K562 (cell line): ENCODE results near the gene ADD1. TPM values are rescaled to one million over a fixed set of nuclear protein-coding genes. Genes with fewer than 3 reads are reported as not detected.
A peak's percentile ranks its signal among the peaks of the same experiment; 100 is the strongest.

Experiments
- ATAC-seq: fragments of 200-7000 bp; cut with Tn5 transposase; 3 replicates; pipeline ENCODE4 v1.9.1; 2020; ENCODE audit warnings: moderate library complexity
- BruUV-seq: library from RNA; stranded (reverse); fragments of 400-500 nt; replicated peaks from 2 replicates; lab custom pipeline; 2021; lab: Mats Ljungman, UMichigan
- CTCF ChIA-PET: fragments of 300-600 bp; formaldehyde crosslinking; extraction: SDS; loops from one replicate; lab custom pipeline; 2021; ENCODE audit warnings: low intra/inter-chr PET ratio; lab: Yijun Ruan, JAX
- POLR2A ChIA-PET: fragments of 300-600, 350-650 bp; sonication (Branson Sonifier 250); formaldehyde crosslinking; extraction: SDS; loops from one replicate; lab custom pipeline; 2021; ENCODE audit warnings: antibody characterized with exemption, inconsistent platforms; lab: Yijun Ruan, JAX
- DNase-seq, 4 experiments: peaks; one replicate each; pipeline versions ENCODE4 v3.0.0 to v3.0.0-alpha.2; 2011 to 2018; ENCODE audit warnings: low spot score in 3 of 4, mixed read lengths in 3 of 4; ENCODE audit errors: extremely low read depth in 1 of 4
- FAIRE-seq: peaks from 2 replicates; lab custom pipeline; 2011; peaks lifted over from hg19 to GRCh38; lab: Jason Lieb, UNC
- H2AFZ ChIP-seq: 2 replicates; pipeline ENCODE4 v1.6.0; 2011; ENCODE audit warnings: low read depth, low read length, control low read depth, inconsistent platforms
- H3K27ac ChIP-seq: fragments of 200-600 bp; 3 replicates; pipeline ENCODE4 v1.8.0; 2011; ENCODE audit warnings: low read depth, mild to moderate bottlenecking, control low read depth, inconsistent platforms, low read length, moderate library complexity, mixed read lengths; ENCODE audit errors: extremely low read depth
- H3K27me3 ChIP-seq, 2 experiments: fragments of 300-600 bp in 1 of 2; 2 replicates in 1 of 2; 3 replicates in 1 of 2; pipeline versions ENCODE4 v1.6.0 to v1.8.0; 2011; ENCODE audit warnings: inconsistent platforms in 2 of 2, low read length in 2 of 2, mild to moderate bottlenecking in 1 of 2, mixed read lengths in 1 of 2, moderate library complexity in 1 of 2; ENCODE audit not compliant: control insufficient read depth in 2 of 2, insufficient read depth in 2 of 2
- H3K36me3 ChIP-seq: fragments of 300-600 bp; 3 replicates; pipeline ENCODE4 v1.8.0; 2011; ENCODE audit warnings: mild to moderate bottlenecking, low read length, inconsistent platforms; ENCODE audit not compliant: control insufficient read depth, insufficient read depth
- H3K4me1 ChIP-seq, 2 experiments: fragments of 200-600 bp in 1 of 2; replicated peaks in 1 of 2; 2 replicates in 1 of 2; 3 replicates in 1 of 2; pipeline versions ENCODE4 v1.5.1 to v1.8.0; 2011; ENCODE audit warnings: inconsistent platforms in 2 of 2, low read length in 2 of 2, mild to moderate bottlenecking in 1 of 2, mixed read lengths in 1 of 2, moderate library complexity in 1 of 2; ENCODE audit not compliant: control insufficient read depth in 2 of 2, insufficient read depth in 2 of 2
- H3K4me2 ChIP-seq: 2 replicates; pipeline ENCODE4 v1.6.1; 2011; ENCODE audit warnings: low read length, control low read depth, inconsistent platforms, mixed read lengths; ENCODE audit not compliant: insufficient read depth
- H3K4me3 ChIP-seq: fragments of 200-600 bp; sonication (generic), shearing (Covaris generic); 2 replicates; pipeline ENCODE4 v1.5.1; 2016; ENCODE audit warnings: control low read depth, inconsistent platforms
- H3K79me2 ChIP-seq: fragments of 200-600 bp; 3 replicates; pipeline ENCODE4 v1.8.0; 2011; ENCODE audit warnings: low read length, inconsistent platforms; ENCODE audit not compliant: control insufficient read depth, insufficient read depth
- H3K9ac ChIP-seq, 2 experiments: 2 replicates each; pipeline versions ENCODE4 v1.6.0 to v1.6.1; 2011; ENCODE audit warnings: low read depth in 2 of 2, low read length in 2 of 2, control low read depth in 1 of 2, inconsistent platforms in 1 of 2, mild to moderate bottlenecking in 1 of 2, mixed read lengths in 1 of 2; ENCODE audit not compliant: insufficient read depth in 1 of 2
- H3K9me1 ChIP-seq: one replicate; pipeline ENCODE4 v1.6.0; 2011; ENCODE audit warnings: inconsistent platforms, mild to moderate bottlenecking, low read length, moderate library complexity; ENCODE audit not compliant: control insufficient read depth, insufficient read depth
- H3K9me3 ChIP-seq: replicated peaks from 2 replicates; pipeline ENCODE4 v1.5.1; 2011; ENCODE audit warnings: low read depth, low read length, inconsistent platforms; ENCODE audit not compliant: control insufficient read depth, insufficient read depth
- H4K20me1 ChIP-seq: replicated peaks from 2 replicates; pipeline ENCODE4 v1.6.1; 2011; ENCODE audit warnings: low read length, inconsistent platforms, mixed read lengths; ENCODE audit not compliant: control insufficient read depth, insufficient read depth
- CHD1 ChIP-seq: fragments of 200-600 bp; sonication (generic); IDR thresholded peaks from one replicate; pipeline ENCODE4 v1.6.1; 2012; ENCODE audit warnings: mild to moderate bottlenecking, moderate library complexity, low read length, inconsistent platforms
- ELF2 ChIP-seq: fragments of 250-450 bp; sonication (Bioruptor Pico); IDR thresholded peaks from 2 replicates; pipeline ENCODE4 v1.5.0; 2021; ENCODE audit warnings: mild to moderate bottlenecking
- EP400 ChIP-seq: fragments of 450-650 bp; IDR thresholded peaks from 2 replicates; pipeline ENCODE4 v1.6.1; 2017; ENCODE audit warnings: antibody characterized with exemption, mild to moderate bottlenecking, moderate library complexity
- FIP1L1 ChIP-seq: fragments of 200-400 bp; formaldehyde crosslinking; IDR thresholded peaks from 2 replicates; pipeline ENCODE4 v1.6.1; 2018; ENCODE audit warnings: mild to moderate bottlenecking, low read depth, low read length; ENCODE audit not compliant: poor library complexity, severe bottlenecking
- FOSL1 ChIP-seq: fragments of 200-800 bp; sonication (Bioruptor generic); conservative IDR thresholded peaks from 2 replicates; pipeline ENCODE4 v1.6.1; 2016; ENCODE audit warnings: missing genetic modification characterization, missing compliant biosample characterization
- GATA2 ChIP-seq: sonication (generic); formaldehyde crosslinking; IDR thresholded peaks from 2 replicates; pipeline ENCODE4 v1.4.0; 2020; ENCODE audit warnings: mild to moderate bottlenecking, missing genetic modification reagents
- HDAC1 ChIP-seq, 2 experiments: fragments of 450-650 bp; IDR thresholded peaks; 2 replicates each; pipeline ENCODE4 v1.6.1; 2016 to 2017; ENCODE audit warnings: inconsistent platforms in 1 of 2, mild to moderate bottlenecking in 1 of 2, moderate library complexity in 1 of 2
- HMG20A ChIP-seq: fragments of 450-650 bp; formaldehyde crosslinking; conservative IDR thresholded peaks from 2 replicates; pipeline ENCODE4 v1.4.0; 2020; ENCODE audit warnings: mild to moderate bottlenecking, mixed read lengths
- HNRNPL ChIP-seq: fragments of 200-400 bp; formaldehyde crosslinking; IDR thresholded peaks from 2 replicates; pipeline ENCODE4 v1.6.1; 2017; ENCODE audit warnings: low read depth, mild to moderate bottlenecking, low read length
- KLF6 ChIP-seq: fragments of 250-450 bp; sonication (Bioruptor Pico); IDR thresholded peaks from 2 replicates; pipeline ENCODE4 v1.4.0; 2020; ENCODE audit warnings: mild to moderate bottlenecking, moderate library complexity, borderline replicate concordance
- MAZ ChIP-seq, 2 experiments: fragments of 450-650 bp in 1 of 2; sonication (generic) in 1 of 2; formaldehyde crosslinking; IDR thresholded peaks in 1 of 2; conservative IDR thresholded peaks in 1 of 2; 2 replicates each; pipeline versions ENCODE4 v1.4.0 to v1.5.0; 2020; ENCODE audit warnings: mild to moderate bottlenecking in 1 of 2, missing genetic modification reagents in 1 of 2
- NUFIP1 ChIP-seq: fragments of 450-650 bp; IDR thresholded peaks from 2 replicates; pipeline ENCODE4 v1.6.1; 2018; ENCODE audit not compliant: partially characterized antibody
- ZBED1 ChIP-seq: IDR thresholded peaks from 2 replicates; pipeline ENCODE4 v1.6.1; 2014
- ZBTB7A ChIP-seq: IDR thresholded peaks from 2 replicates; pipeline ENCODE4 v1.6.1; 2011; ENCODE audit warnings: low read depth, mild to moderate bottlenecking, low read length, moderate library complexity, borderline replicate concordance; ENCODE audit not compliant: control insufficient read depth
- ZNF778 ChIP-seq: fragments of 450-650 bp; formaldehyde crosslinking; IDR thresholded peaks from 2 replicates; pipeline ENCODE4 v1.4.0; 2020; ENCODE audit warnings: mild to moderate bottlenecking, moderate library complexity
- WGBS: fragments of 100-300 bp; shearing (Covaris generic); methylation state at CpG from one replicate; pipeline ENCODE4 v1.1.6; 2016; ENCODE audit warnings: low coverage, mixed read lengths; ENCODE audit not compliant: insufficient coverage; ENCODE audit errors: missing lambda C conversion rate; 5-methylcytosine and 5-hydroxymethylcytosine counted together
- in situ Hi-C: fragments of 300-500 bp; cut with MboI; formaldehyde crosslinking; loops from 4 replicates; pipeline ENCODE4 v1.15.0; 2018; ENCODE audit warnings: inconsistent platforms, mixed read lengths
- intact Hi-C: fragments of 100-400 bp; cut with micrococcal nuclease; formaldehyde crosslinking; loops from 2 replicates; pipeline ENCODE4 v1.14.2; 2022
- polyA plus RNA-seq, 8 experiments: library from polyadenylated mRNA; depleted of rRNA in 4 of 8; stranded (reverse) in 5 of 8; unstranded in 3 of 8; fragments of >200 nt; fragmentation: Nextera tagmentation in 2 of 8; fragmentation: Illumina TruSeq in 1 of 8; extraction: Ambion mirVana in 2 of 8; extraction: Trizol in 1 of 8; gene quantifications; 2 replicates each; pipeline versions ENCODE4 v1.2.1 to v1.2.3, GENCODE V29; 2011 to 2014; ENCODE audit warnings: inconsistent platforms in 1 of 8, missing spikeins in 1 of 8
- total RNA-seq, 7 experiments: library from RNA; depleted of rRNA in 6 of 7; stranded (reverse); fragments of >200 nt in 6 of 7; fragmentation: Illumina TruSeq in 2 of 7; extraction: Trizol in 2 of 7; gene quantifications; 2 replicates each; pipeline versions ENCODE4 v1.2.1 to v1.2.3, GENCODE V29; 2011 to 2021; ENCODE audit warnings: low replicate concordance in 1 of 7
- TF ChIP-seq, protein P1 (sequence below): fragments of 150-350 bp; conservative IDR thresholded peaks from 2 replicates; pipeline ENCODE4 v1.6.1; 2014; ENCODE audit warnings: low read length
- TF ChIP-seq, protein P2 (sequence below): sonication (generic); formaldehyde crosslinking; IDR thresholded peaks from 2 replicates; pipeline ENCODE4 v1.8.0; 2022; ENCODE audit warnings: mild to moderate bottlenecking, missing genetic modification reagents

The ADD1 gene
- total and polyA plus RNA-seq, 9 of the 15 experiments (the other 6 are each of a cell fraction or from before 2014, with no cell fraction given) = 17.5 to 153 (median 74.0) TPM

- Histone ChIP-seq H3K9me3 (no peaks in the 10 kb centered on the region), H3K36me3 (peaks cover 21% of the 10 kb centered on the region; the same call in 2 of the 3 replicates), H3K79me2 (peaks cover 82% of the 10 kb centered on the region), H3K9ac (peak overlapping the region in 1 of 2 experiments; percentile 85; a peak in 2 of 4 replicates), H3K4me1 (peaks cover 14 to 23% of the 10 kb centered on the region in 2 experiments), H3K27me3 (no peaks in the 10 kb centered on the region), H3K9me1 (no peaks in the 10 kb centered on the region), H2AFZ (no peak overlapping the region), H3K4me2 (no peak overlapping the region; the same call in 1 of the 2 replicates), H3K4me3 (no peak overlapping the region), H3K27ac (no peak overlapping the region), H4K20me1 (peaks cover 23% of the 10 kb centered on the region; the same call in 1 of the 2 replicates)
- 17% methylated on average over 7 of the region's 7 CpGs for WGBS
- FAIRE-seq = no peak
- CTCF ChIA-PET = no interaction called here
- POLR2A ChIA-PET = interaction anchor here (2.9 kb wide), 1 partner anchor 9 kb away, joined by 16 read pairs; no protein-coding TSS in a partner anchor
- in situ Hi-C loops (no loop called here), intact Hi-C loops (no loop called here)
- no TSS peak for BruUV-seq
- ATAC-seq = peak; percentile 57
- peak in 1 of 4 experiments; percentile 63 for DNase-seq
- peak; percentile 62; the same call in 1 of the 2 replicates for TF ChIP-seq ZBTB7A
- TF ChIP-seq, protein P1, sequence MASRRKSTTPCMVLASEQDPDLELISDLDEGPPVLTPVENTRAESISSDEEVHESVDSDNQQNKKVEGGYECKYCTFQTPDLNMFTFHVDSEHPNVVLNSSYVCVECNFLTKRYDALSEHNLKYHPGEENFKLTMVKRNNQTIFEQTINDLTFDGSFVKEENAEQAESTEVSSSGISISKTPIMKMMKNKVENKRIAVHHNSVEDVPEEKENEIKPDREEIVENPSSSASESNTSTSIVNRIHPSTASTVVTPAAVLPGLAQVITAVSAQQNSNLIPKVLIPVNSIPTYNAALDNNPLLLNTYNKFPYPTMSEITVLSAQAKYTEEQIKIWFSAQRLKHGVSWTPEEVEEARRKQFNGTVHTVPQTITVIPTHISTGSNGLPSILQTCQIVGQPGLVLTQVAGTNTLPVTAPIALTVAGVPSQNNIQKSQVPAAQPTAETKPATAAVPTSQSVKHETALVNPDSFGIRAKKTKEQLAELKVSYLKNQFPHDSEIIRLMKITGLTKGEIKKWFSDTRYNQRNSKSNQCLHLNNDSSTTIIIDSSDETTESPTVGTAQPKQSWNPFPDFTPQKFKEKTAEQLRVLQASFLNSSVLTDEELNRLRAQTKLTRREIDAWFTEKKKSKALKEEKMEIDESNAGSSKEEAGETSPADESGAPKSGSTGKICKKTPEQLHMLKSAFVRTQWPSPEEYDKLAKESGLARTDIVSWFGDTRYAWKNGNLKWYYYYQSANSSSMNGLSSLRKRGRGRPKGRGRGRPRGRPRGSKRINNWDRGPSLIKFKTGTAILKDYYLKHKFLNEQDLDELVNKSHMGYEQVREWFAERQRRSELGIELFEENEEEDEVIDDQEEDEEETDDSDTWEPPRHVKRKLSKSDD = no peak
- no peak for TF ChIP-seq ZBED1
- no peak for TF ChIP-seq FOSL1 (tag)
- TF ChIP-seq HNRNPL = no peak
- TF ChIP-seq, protein P2, sequence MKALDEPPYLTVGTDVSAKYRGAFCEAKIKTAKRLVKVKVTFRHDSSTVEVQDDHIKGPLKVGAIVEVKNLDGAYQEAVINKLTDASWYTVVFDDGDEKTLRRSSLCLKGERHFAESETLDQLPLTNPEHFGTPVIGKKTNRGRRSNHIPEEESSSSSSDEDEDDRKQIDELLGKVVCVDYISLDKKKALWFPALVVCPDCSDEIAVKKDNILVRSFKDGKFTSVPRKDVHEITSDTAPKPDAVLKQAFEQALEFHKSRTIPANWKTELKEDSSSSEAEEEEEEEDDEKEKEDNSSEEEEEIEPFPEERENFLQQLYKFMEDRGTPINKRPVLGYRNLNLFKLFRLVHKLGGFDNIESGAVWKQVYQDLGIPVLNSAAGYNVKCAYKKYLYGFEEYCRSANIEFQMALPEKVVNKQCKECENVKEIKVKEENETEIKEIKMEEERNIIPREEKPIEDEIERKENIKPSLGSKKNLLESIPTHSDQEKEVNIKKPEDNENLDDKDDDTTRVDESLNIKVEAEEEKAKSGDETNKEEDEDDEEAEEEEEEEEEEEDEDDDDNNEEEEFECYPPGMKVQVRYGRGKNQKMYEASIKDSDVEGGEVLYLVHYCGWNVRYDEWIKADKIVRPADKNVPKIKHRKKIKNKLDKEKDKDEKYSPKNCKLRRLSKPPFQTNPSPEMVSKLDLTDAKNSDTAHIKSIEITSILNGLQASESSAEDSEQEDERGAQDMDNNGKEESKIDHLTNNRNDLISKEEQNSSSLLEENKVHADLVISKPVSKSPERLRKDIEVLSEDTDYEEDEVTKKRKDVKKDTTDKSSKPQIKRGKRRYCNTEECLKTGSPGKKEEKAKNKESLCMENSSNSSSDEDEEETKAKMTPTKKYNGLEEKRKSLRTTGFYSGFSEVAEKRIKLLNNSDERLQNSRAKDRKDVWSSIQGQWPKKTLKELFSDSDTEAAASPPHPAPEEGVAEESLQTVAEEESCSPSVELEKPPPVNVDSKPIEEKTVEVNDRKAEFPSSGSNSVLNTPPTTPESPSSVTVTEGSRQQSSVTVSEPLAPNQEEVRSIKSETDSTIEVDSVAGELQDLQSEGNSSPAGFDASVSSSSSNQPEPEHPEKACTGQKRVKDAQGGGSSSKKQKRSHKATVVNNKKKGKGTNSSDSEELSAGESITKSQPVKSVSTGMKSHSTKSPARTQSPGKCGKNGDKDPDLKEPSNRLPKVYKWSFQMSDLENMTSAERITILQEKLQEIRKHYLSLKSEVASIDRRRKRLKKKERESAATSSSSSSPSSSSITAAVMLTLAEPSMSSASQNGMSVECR (CRISPR knock-in tag) = no peak
- no peak for TF ChIP-seq NUFIP1
- no peak for TF ChIP-seq HDAC1 (IDR thresholded peaks at IDR 0.05)
- peak; percentile 8; the same call in 1 of the 2 replicates for TF ChIP-seq GATA2 (CRISPR knock-in tag)
- no peak for TF ChIP-seq ELF2 (CRISPR knock-in tag)
- no peak for TF ChIP-seq CHD1
- TF ChIP-seq EP400 = no peak
- no peak for TF ChIP-seq FIP1L1
- no peak for TF ChIP-seq HMG20A
- no peak for TF ChIP-seq MAZ (CRISPR knock-in tag; conservative IDR thresholded peaks at IDR 0.05 in 1 of 2, IDR thresholded peaks at IDR 0.05 in 1 of 2)
- TF ChIP-seq KLF6 = no peak
- no peak for TF ChIP-seq ZNF778 (CRISPR knock-in tag)
Measured at GRCh38 chr4:2852481-2852921, 8.9 kb downstream of the ADD1 start.
